Measurements from ENCODE around the gene SLC22A7. TPM values are rescaled to one million over a fixed set of nuclear protein-coding genes. Genes with fewer than 3 reads are reported as not detected.

SLC22A7 gene
- total and polyA plus RNA-seq, 2 donors (not counting 1 experiment from before 2014, with no cell fraction given) = not detected

GRCh38 chr6:43336382-43336781, 38.3 kb downstream of the SLC22A7 start:
- no peaks in the 10 kb centered on the region for H3K9me3 Mint-ChIP-seq (ENCODE audit: insufficient read depth)
- H3K27me3 Mint-ChIP-seq = no peaks in the 10 kb centered on the region
- TF ChIP-seq CTCF (IDR thresholded peaks at IDR 0.05) = no peak
- Histone ChIP-seq H3K27me3 (replicated peaks in 1 of 4; ENCODE audit: control extremely low read depth in 1 of 4, control insufficient read depth in 3 of 4, insufficient read depth in 4 of 4, low read length in 3 of 4) (no peaks in the 10 kb centered on the region), H3K4me1 (ENCODE audit: control insufficient read depth in 2 of 2, insufficient read depth in 2 of 2, low read length in 2 of 2) (peaks cover 29 to 31% of the 10 kb centered on the region in 2 donors), H3K79me2 (ENCODE audit: control insufficient read depth, insufficient read depth, low read length) (peaks cover 4% of the 10 kb centered on the region), H3K4me2 (replicated peaks; ENCODE audit: low read depth, low read length, poor library complexity, severe bottlenecking) (no peak overlapping the region), H3K4me3 (ENCODE audit: control extremely low read depth in 1 of 5, extremely low read depth in 1 of 5, insufficient read depth in 1 of 5, low read depth in 2 of 5, low read length in 4 of 5) (no peak overlapping the region), H3K9ac (ENCODE audit: low read length) (no peak overlapping the region), H3K27ac (ENCODE audit: low read length in 2 of 2) (no peak overlapping the region), H3K36me3 (replicated peaks in 1 of 2; ENCODE audit: control extremely low read depth in 1 of 2, control insufficient read depth in 1 of 2, extremely low read depth in 1 of 2, insufficient read depth in 2 of 2, low read length in 1 of 2) (peaks cover 7 to 53% of the 10 kb centered on the region in 2 experiments), H4K20me1 (ENCODE audit: control insufficient read depth, insufficient read depth, low read length, poor library complexity, severe bottlenecking) (peaks cover 14% of the 10 kb centered on the region), H2AFZ (ENCODE audit: insufficient read depth, low read depth, low read length, poor library complexity, severe bottlenecking) (no peak overlapping the region), H3K9me3 (ENCODE audit: control extremely low read depth in 1 of 3, control insufficient read depth in 2 of 3, insufficient read depth in 1 of 3, low read length in 2 of 3) (no peaks in the 10 kb centered on the region)
- CTCF ChIA-PET = interaction anchor here (0.5 to 4.8 kb wide), 6 partner anchors 28 to 89 kb away, joined by 3 to 37 read pairs (median 4); partner anchors contain the start of gene CRIP3
- H3K27ac Mint-ChIP-seq = no peak overlapping the region
- POLR2A ChIA-PET = no interaction called here
- DNase-seq (no peak), ATAC-seq (ENCODE audit: low read depth) (no peak)
- 100% methylated on average over 2 of the region's 3 CpGs for WGBS (ENCODE audit: insufficient coverage)
- no peak overlapping the region for H3K4me3 Mint-ChIP-seq
- peaks cover 49% of the 10 kb centered on the region for H3K4me1 Mint-ChIP-seq
- intact Hi-C loops (cut with micrococcal nuclease) = no loop called here

GRCh38 chr6:43338243-43338642, 40.2 kb downstream of the SLC22A7 start:
- peaks cover 7 to 67% of the 10 kb centered on the region in 2 experiments for H3K36me3 ChIP-seq (replicated peaks in 1 of 2; ENCODE audit: control extremely low read depth in 1 of 2, control insufficient read depth in 1 of 2, extremely low read depth in 1 of 2, insufficient read depth in 2 of 2, low read length in 1 of 2)
- no peak overlapping the region for H3K9ac ChIP-seq (ENCODE audit: low read length)
- Mint-ChIP-seq H3K27ac (peak overlapping the region; percentile 53), H3K9me3 (ENCODE audit: insufficient read depth) (no peaks in the 10 kb centered on the region), H3K4me1 (peaks cover 41% of the 10 kb centered on the region), H3K27me3 (no peaks in the 10 kb centered on the region), H3K4me3 (no peak overlapping the region)
- no peak for TF ChIP-seq CTCF (IDR thresholded peaks at IDR 0.05)
- no peak for TF ChIP-seq EZH2 (IDR thresholded peaks at IDR 0.05; ENCODE audit: borderline replicate concordance, insufficient read depth, low read depth, low read length, poor library complexity, severe bottlenecking)
- CTCF ChIA-PET = interaction anchor here (0.9 to 4.8 kb wide), 9 partner anchors 12 to 168 kb away, joined by 3 to 37 read pairs (median 4); partner anchors contain the start of gene CRIP3
- POLR2A ChIA-PET = no interaction called here
- no peak overlapping the region for H3K4me3 ChIP-seq (ENCODE audit: control extremely low read depth in 1 of 5, extremely low read depth in 1 of 5, insufficient read depth in 1 of 5, low read depth in 2 of 5, low read length in 4 of 5)
- peaks cover 29% of the 10 kb centered on the region for H4K20me1 ChIP-seq (ENCODE audit: control insufficient read depth, insufficient read depth, low read length, poor library complexity, severe bottlenecking)
- H3K27ac ChIP-seq (ENCODE audit: low read length in 2 of 2) = peak overlapping the region in 1 of 2 donors; percentile 63
- intact Hi-C loops (cut with micrococcal nuclease) = no loop called here
- DNase-seq (no peak), ATAC-seq (ENCODE audit: low read depth) (no peak)
- no peak overlapping the region for H2AFZ ChIP-seq (ENCODE audit: insufficient read depth, low read depth, low read length, poor library complexity, severe bottlenecking)
- no peaks in the 10 kb centered on the region for H3K9me3 ChIP-seq (ENCODE audit: control extremely low read depth in 1 of 3, control insufficient read depth in 2 of 3, insufficient read depth in 1 of 3, low read length in 2 of 3)
- peaks cover 9% of the 10 kb centered on the region for H3K79me2 ChIP-seq (ENCODE audit: control insufficient read depth, insufficient read depth, low read length)
- H3K27me3 ChIP-seq (replicated peaks in 1 of 4; ENCODE audit: control extremely low read depth in 1 of 4, control insufficient read depth in 3 of 4, insufficient read depth in 4 of 4, low read length in 3 of 4) = no peaks in the 10 kb centered on the region
- H3K4me1 ChIP-seq (ENCODE audit: control insufficient read depth in 2 of 2, insufficient read depth in 2 of 2, low read length in 2 of 2) = peaks cover 23 to 25% of the 10 kb centered on the region in 2 donors
- peak overlapping the region; percentile 11 for H3K4me2 ChIP-seq (replicated peaks; ENCODE audit: low read depth, low read length, poor library complexity, severe bottlenecking)

Data from B cell (primary cell).